ENCODE data around the gene FKBP15. TPM values are rescaled to one million over a fixed set of nuclear protein-coding genes. Genes with fewer than 3 reads are reported as not detected.

FKBP15 gene
- total and polyA plus RNA-seq, 2 of the 8 experiments (the other 6 are each of a cell fraction or from before 2014, with no cell fraction given): 9.9 to 13.8 TPM

GRCh38 chr9:113245894-113246293, 24.8 kb upstream of the FKBP15 start:
- POLR2A ChIA-PET (ENCODE audit: partially characterized antibody): no interaction called here
- FAIRE-seq: no peak

More at GRCh38 chr9:113245894-113246293, 24.8 kb upstream of the FKBP15 start:
- no peaks in the 10 kb centered on the region for H3K4me1 ChIP-seq (replicated peaks in 1 of 4; ENCODE audit: control insufficient read depth in 3 of 4, insufficient read depth in 4 of 4, low read length in 3 of 4)
- H3K9ac ChIP-seq (replicated peaks in 1 of 4; ENCODE audit: extremely low read depth in 1 of 4, low read depth in 3 of 4, low read length in 3 of 4): no peak overlapping the region
- H3K4me3 ChIP-seq (ENCODE audit: extremely low read depth in 1 of 4, insufficient read depth in 2 of 4, low read depth in 3 of 4, low read length in 4 of 4): no peak overlapping the region
- H4K5ac ChIP-seq (ENCODE audit: insufficient read length, low read depth, low read length): no peak overlapping the region
- peak overlapping the region; percentile 11; the same call in 1 of the 2 replicates for H4K8ac ChIP-seq (ENCODE audit: extremely low read depth, insufficient read depth, low read length)
- H2BK5ac ChIP-seq (ENCODE audit: low read depth, low read length): no peak overlapping the region
- H3K23ac ChIP-seq (ENCODE audit: insufficient read length): no peak overlapping the region
- no peak for TF ChIP-seq BCL11A (IDR thresholded peaks at IDR 0.05; ENCODE audit: low read depth in 2 of 2, low read length in 2 of 2)
- no peak for TF ChIP-seq FOSL1 (IDR thresholded peaks at IDR 0.05; ENCODE audit: insufficient read depth, low read depth, low read length)
- no peak overlapping the region for H2AK5ac ChIP-seq (ENCODE audit: low read depth, low read length)
- no peak overlapping the region for H3K14ac ChIP-seq (ENCODE audit: insufficient read length)
- no peak overlapping the region for H3K27ac ChIP-seq (ENCODE audit: low read depth, low read length)
- no peaks in the 10 kb centered on the region for H3K79me2 ChIP-seq (ENCODE audit: control insufficient read depth in 1 of 2, insufficient read depth in 2 of 2, low read length in 2 of 2)
- H2AFZ ChIP-seq (ENCODE audit: low read length): no peak overlapping the region
- H3K4me2 ChIP-seq (ENCODE audit: insufficient read depth in 1 of 2, low read depth in 2 of 2, low read length in 2 of 2): no peak overlapping the region
- H2BK15ac ChIP-seq (ENCODE audit: low read length): no peak overlapping the region
- 74% methylated on average over 4 of the region's 4 CpGs; no CpG with 5 or more reads in 1 of the 2 experiments for WGBS, 2 experiments (ENCODE audit: extremely low coverage in 1 of 2, insufficient coverage in 1 of 2, insufficient read length in 1 of 2, insufficient replicate concordance in 2 of 2, low coverage in 1 of 2, low lambda C conversion rate in 2 of 2, missing lambda C conversion rate in 1 of 2)
- H3K9me3 ChIP-seq (ENCODE audit: insufficient read depth in 2 of 2, low read depth in 1 of 2, low read length in 1 of 2): no peaks in the 10 kb centered on the region
- no peaks in the 10 kb centered on the region; a peak in 1 of 8 replicates for H3K36me3 ChIP-seq (ENCODE audit: control insufficient read depth in 2 of 4, insufficient read depth in 4 of 4, low read length in 3 of 4)
- H4K20me1 ChIP-seq (replicated peaks in 1 of 2; ENCODE audit: control insufficient read depth in 1 of 2, insufficient read depth in 2 of 2, low read length in 2 of 2): peaks cover 0 to 1% of the 10 kb centered on the region in 2 experiments
- H2BK20ac ChIP-seq (ENCODE audit: low read length): no peak overlapping the region
- CTCF ChIA-PET (ENCODE audit: partially characterized antibody): interaction anchor here (0.6 kb wide), 1 partner anchor 167 kb away, joined by 3 read pairs; no protein-coding TSS in a partner anchor
- H3K18ac ChIP-seq (ENCODE audit: extremely low read depth, low read length): no peak overlapping the region
- no peak overlapping the region for H2BK120ac ChIP-seq (replicated peaks; ENCODE audit: low read depth, low read length)
- no peaks in the 10 kb centered on the region for H3K27me3 ChIP-seq (replicated peaks in 1 of 4; ENCODE audit: control insufficient read depth in 3 of 4, extremely low read depth in 1 of 4, insufficient read depth in 3 of 4, low read length in 3 of 4)
- H3K23me2 ChIP-seq (ENCODE audit: low read depth, low read length): no peaks in the 10 kb centered on the region
- H3K56ac ChIP-seq (replicated peaks; ENCODE audit: insufficient read length, low read depth, low read length): no peak overlapping the region
- no peaks in the 10 kb centered on the region; the same call in 1 of the 2 replicates for H3K79me1 ChIP-seq (ENCODE audit: low read depth, low read length)
- no peak for DNase-seq (ENCODE audit: low read depth in 1 of 2, low spot score in 2 of 2)
- no peak overlapping the region for H2BK12ac ChIP-seq (ENCODE audit: low read depth, low read length)
- no peak overlapping the region for H3K4ac ChIP-seq (replicated peaks; ENCODE audit: insufficient read length, low read depth, low read length)
- no peak overlapping the region for H4K91ac ChIP-seq (replicated peaks; ENCODE audit: insufficient read length, low read length)

All from H1 (cell line).